Naive thymus-derived CD8-positive, alpha-beta T cell (primary cell): ENCODE results near the gene CARD10. TPM values are rescaled to one million over a fixed set of nuclear protein-coding genes. Genes with fewer than 3 reads are reported as not detected.
A peak's percentile ranks its signal among the peaks of the same experiment; 100 is the strongest.
"Not testable (repeated sequence)": the region's sequence is repeated elsewhere in the genome, so short reads cannot be mapped to it uniquely, and the experiment has no call there.

Experiments
- ATAC-seq, 2 donors: fragments of 150-1000 bp; cut with Tn5 transposase in 1 of 2; sonication (Bioruptor Pico), chemical (Tn5 transposase) in 1 of 2; 1 replicate in 1 of 2; 2 replicates in 1 of 2; pipeline ENCODE4 v1.10.0; 2021; ENCODE audit warnings: mild to moderate bottlenecking in 2 of 2, moderate library complexity in 2 of 2
- POLR2A ChIA-PET: fragments of 350-600 bp; sonication (Branson Sonifier 250); formaldehyde crosslinking; loops from one replicate; lab custom pipeline; 2021; ENCODE audit warnings: antibody characterized with exemption; lab: Charles Lee
- DNase-seq, 10 donors: peaks; one replicate each; pipeline versions ENCODE4 v3.0.0 to v3.0.0-alpha.2; 2020 to 2022
- H3K27ac Mint-ChIP-seq, 10 donors: one replicate each; pipeline ENCODE4 v1.8.0; 2020 to 2022; ENCODE audit warnings: mild to moderate bottlenecking in 10 of 10, mixed read lengths in 10 of 10, moderate library complexity in 4 of 10, inconsistent platforms in 1 of 10
- H3K27me3 Mint-ChIP-seq, 5 donors: one replicate each; pipeline ENCODE4 v1.8.0; 2021 to 2022; ENCODE audit warnings: mixed read lengths in 5 of 5
- H3K36me3 Mint-ChIP-seq, 3 donors: one replicate each; pipeline ENCODE4 v1.8.0; 2020 to 2022; ENCODE audit warnings: mixed read lengths in 3 of 3, mild to moderate bottlenecking in 2 of 3, inconsistent platforms in 1 of 3
- H3K4me1 Mint-ChIP-seq, 4 donors: one replicate each; pipeline ENCODE4 v1.8.0; 2021 to 2022; ENCODE audit warnings: mixed read lengths in 4 of 4
- H3K4me3 Mint-ChIP-seq, 10 donors: one replicate each; pipeline ENCODE4 v1.8.0; 2020 to 2022; ENCODE audit warnings: mild to moderate bottlenecking in 10 of 10, mixed read lengths in 10 of 10, moderate library complexity in 6 of 10, inconsistent platforms in 1 of 10
- H3K9me3 Mint-ChIP-seq, 9 donors: one replicate each; pipeline ENCODE4 v1.8.0; 2020 to 2022; ENCODE audit warnings: mixed read lengths in 9 of 9, mild to moderate bottlenecking in 3 of 9, inconsistent platforms in 1 of 9, moderate library complexity in 1 of 9
- polyA plus RNA-seq, 3 donors: library from polyadenylated mRNA; unstranded; fragments of 300-500 nt; fragmentation: Illumina TruSeq; gene quantifications; one replicate each; pipeline ENCODE4 v1.2.3, GENCODE V29; 2021
- total RNA-seq, 8 experiments: library from RNA in 2 of 8; stranded (reverse) in 2 of 8; gene quantifications; one replicate each; pipeline ENCODE4 v1.2.3 and lab custom pipeline; 2021 to 2026

Gene CARD10
- total and polyA plus RNA-seq, 5 experiments from 2014 or later: 0.22 to 1.4 (median 1.2) TPM; not detected in 2

GRCh38 chr22:37534445-37534844 lies 15.2 kb upstream of the CARD10 start:
- peak overlapping the region in 2 of 10 donors; percentile 13 for H3K27ac Mint-ChIP-seq
- POLR2A ChIA-PET: no interaction called here
- ATAC-seq (no peak), DNase-seq (peak in 1 of 10 donors; percentile 14)
- H3K9me3 Mint-ChIP-seq: no peaks in the 10 kb centered on the region
- no peaks in the 10 kb centered on the region for H3K36me3 Mint-ChIP-seq
- peaks cover 4 to 10% (median 6%) of the 10 kb centered on the region in 5 donors for H3K27me3 Mint-ChIP-seq
- H3K4me3 Mint-ChIP-seq: no peak overlapping the region
- peaks cover 14 to 30% (median 22%) of the 10 kb centered on the region in 4 donors for H3K4me1 Mint-ChIP-seq

DNA sequence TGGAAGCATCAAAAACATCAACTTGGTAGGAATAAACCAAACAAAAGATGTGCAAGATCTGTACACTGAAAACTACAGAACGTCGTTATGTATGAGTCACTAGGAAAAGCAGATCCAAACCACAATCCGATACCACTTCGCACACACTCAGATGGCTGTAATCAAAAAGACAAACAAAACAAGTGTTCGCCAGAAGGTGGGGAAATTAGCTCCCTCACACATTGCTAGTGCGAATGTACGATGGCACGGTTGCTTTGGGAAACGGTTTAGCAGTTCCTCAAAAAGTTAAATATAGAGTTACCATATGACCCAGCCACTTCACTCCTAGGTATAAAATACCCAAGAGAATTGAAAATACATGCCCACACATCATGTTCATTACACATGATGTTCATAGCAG lies 14.8 kb upstream of the CARD10 start:
- Mint-ChIP-seq H3K4me3 (no peak overlapping the region), H3K27ac (no peak overlapping the region), H3K27me3 (peaks cover 3 to 8% (median 4%) of the 10 kb centered on the region in 5 donors), H3K4me1 (peaks cover 14 to 27% (median 20%) of the 10 kb centered on the region in 4 donors), H3K9me3 (no peaks in the 10 kb centered on the region), H3K36me3 (no peaks in the 10 kb centered on the region)
- ATAC-seq (peak in 1 of 2 donors; percentile 13), DNase-seq (no peak)
- POLR2A ChIA-PET: no interaction called here

DNA sequence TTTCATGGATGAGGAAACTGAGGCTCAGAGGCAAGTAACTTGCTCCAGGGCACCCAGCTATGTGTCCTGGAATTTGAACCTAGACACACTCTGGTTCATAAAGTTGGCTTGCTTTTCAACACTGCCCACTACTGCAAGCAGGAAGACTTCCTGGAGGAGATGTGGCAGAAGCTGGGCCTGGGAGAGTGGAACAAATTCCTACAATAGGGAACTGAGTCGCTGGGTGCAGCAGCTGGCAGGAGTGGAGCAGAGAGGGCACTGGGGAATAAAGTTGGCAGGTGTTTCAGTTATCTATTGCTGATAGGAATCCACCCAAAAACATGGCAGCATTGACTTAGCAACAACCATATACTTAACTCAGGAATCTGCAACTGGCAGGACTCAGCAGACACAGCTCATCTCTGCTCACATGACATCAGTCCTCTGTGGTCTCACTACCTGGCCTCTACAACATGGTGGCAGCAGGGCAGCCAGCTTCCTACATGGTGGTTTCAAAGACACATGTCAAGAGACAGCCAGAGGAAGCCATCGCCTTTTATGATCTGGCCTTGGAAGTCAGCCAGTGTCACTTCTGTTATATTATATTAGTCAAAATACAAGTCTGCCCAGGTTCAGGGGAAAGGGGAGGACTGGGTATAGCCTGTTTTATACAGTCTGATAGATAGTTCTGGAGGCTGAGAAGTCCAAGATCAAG lies 10.6 kb upstream of the CARD10 start:
- ATAC-seq: peak; percentile 35 to 61

DNA sequence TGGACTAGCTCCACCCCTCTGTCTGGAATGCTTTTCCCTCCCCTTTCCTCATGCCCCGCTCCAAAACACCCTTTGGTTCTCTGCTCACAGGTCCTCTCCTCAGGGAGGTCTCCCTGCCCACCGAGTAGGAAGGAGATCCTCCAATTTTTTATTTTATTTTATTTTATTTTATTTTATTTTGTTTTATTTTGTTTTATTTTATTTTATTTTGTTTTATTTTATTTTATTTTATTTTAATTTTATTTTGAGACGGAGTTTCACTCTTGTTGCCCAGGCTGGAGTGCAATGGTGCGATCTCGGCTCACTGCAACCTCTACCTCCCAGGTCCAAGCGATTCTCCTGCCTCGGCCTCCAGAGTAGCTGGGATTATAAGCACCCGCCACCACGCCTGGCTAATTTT lies 8.7 kb upstream of the CARD10 start:
- peaks cover 5 to 10% (median 8%) of the 10 kb centered on the region in 5 donors for H3K27me3 Mint-ChIP-seq
- H3K9me3 Mint-ChIP-seq: not testable (repeated sequence)
- POLR2A ChIA-PET: interaction anchor here (1.1 kb wide), 1 partner anchor 22 kb away, joined by 3 read pairs; no protein-coding TSS in a partner anchor

More for the DNA sequence above, 10.6 kb upstream of the CARD10 start:
- H3K4me3 Mint-ChIP-seq: no peak overlapping the region
- H3K36me3 Mint-ChIP-seq: no peaks in the 10 kb centered on the region
- POLR2A ChIA-PET: no interaction called here
- peak overlapping the region in 1 of 10 donors; percentile 12 for H3K27ac Mint-ChIP-seq
- H3K4me1 Mint-ChIP-seq: peaks cover 6 to 13% (median 10%) of the 10 kb centered on the region in 4 donors
- H3K27me3 Mint-ChIP-seq: peaks cover 0 to 7% (median 0%) of the 10 kb centered on the region in 5 donors
- peak in 1 of 10 donors; percentile 7 for DNase-seq
- no peaks in the 10 kb centered on the region for H3K9me3 Mint-ChIP-seq

DNA sequence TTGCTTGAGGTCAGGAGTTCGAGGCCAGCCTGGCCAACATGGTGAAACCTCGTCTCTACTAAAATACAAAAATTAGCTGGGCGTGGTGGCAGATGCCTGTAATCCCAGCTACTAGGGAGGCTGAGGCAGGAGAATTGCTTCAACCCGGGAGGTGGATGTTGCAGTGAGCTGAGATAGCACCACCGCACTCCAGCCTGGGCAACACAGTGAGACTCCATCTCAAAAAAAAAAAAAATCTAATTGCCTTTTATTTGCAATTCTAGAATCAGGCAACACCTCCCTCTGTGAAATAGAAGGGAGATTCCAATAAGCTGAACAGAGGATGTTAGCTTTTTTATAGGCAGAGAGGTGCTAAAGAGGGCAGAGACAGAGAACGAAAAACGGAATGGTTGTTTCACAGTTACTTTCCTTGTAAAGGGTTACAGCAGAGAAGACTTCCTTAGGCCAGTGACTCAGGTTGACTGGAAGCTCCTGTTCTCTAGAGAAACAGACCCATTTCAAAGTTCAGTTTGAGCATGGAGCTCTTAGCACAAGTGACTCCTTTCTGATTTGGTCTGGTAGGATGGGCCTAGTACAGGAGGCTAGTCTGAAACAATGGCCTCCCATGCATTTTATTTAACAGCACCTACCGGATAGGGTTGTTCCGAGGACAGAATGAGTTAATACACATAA lies 8.0 kb upstream of the CARD10 start:
- H3K27ac Mint-ChIP-seq, POLR2A ChIA-PET, H3K4me3 Mint-ChIP-seq, ATAC-seq, DNase-seq, H3K36me3 Mint-ChIP-seq, H3K4me1 Mint-ChIP-seq, H3K9me3 Mint-ChIP-seq: not testable (repeated sequence)
- H3K27me3 Mint-ChIP-seq: peaks cover 8 to 18% (median 15%) of the 10 kb centered on the region in 5 donors

More for the DNA sequence above, 8.7 kb upstream of the CARD10 start:
- H3K36me3 Mint-ChIP-seq, H3K4me3 Mint-ChIP-seq, ATAC-seq, DNase-seq, H3K27ac Mint-ChIP-seq, H3K4me1 Mint-ChIP-seq: not testable (repeated sequence)

- ATAC-seq: no peak
- Mint-ChIP-seq H3K4me3 (no peak overlapping the region), H3K4me1 (peaks cover 6 to 10% (median 8%) of the 10 kb centered on the region in 4 donors)
Measured at GRCh38 chr22:37526376-37526775, 7.2 kb upstream of the CARD10 start.

DNA sequence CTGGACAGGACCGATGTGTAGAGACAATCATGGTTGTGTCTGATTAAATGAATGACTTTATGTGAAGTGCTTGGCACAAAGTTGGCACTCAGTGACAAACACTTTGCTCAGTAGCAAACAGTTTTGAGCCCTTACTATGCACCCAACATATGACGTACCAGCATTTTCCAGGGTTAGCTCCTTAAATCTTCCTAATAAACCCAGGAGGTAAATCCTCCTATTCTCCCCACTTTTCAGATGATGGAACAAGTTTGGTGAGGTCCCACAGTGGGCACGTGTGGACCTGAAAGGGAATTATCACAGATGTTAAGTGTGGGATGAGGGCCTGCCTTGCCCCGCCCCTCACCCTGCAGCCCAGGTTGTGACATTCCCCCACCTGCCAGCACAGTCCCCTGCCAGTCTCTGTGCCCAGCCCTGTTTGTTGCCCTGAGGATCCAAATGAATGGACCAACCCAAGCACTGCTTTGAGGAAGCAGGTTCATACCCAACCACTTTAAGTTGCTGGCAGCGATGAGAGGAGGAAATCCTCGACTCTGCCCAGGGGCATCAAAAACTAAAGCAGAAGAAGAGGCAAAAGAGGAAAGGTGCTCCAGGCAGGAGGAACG lies 6.6 kb upstream of the CARD10 start:
- no peaks in the 10 kb centered on the region for H3K9me3 Mint-ChIP-seq
- peaks cover 6 to 10% (median 8%) of the 10 kb centered on the region in 4 donors for H3K4me1 Mint-ChIP-seq
- no peak overlapping the region for H3K27ac Mint-ChIP-seq
- DNase-seq: no peak
- no peaks in the 10 kb centered on the region for H3K36me3 Mint-ChIP-seq
- no peak for ATAC-seq
- POLR2A ChIA-PET: no interaction called here
- no peak overlapping the region for H3K4me3 Mint-ChIP-seq
- peaks cover 12 to 31% (median 20%) of the 10 kb centered on the region in 5 donors for H3K27me3 Mint-ChIP-seq

More at GRCh38 chr22:37526376-37526775, 7.2 kb upstream of the CARD10 start:
- H3K27me3 Mint-ChIP-seq: peaks cover 9 to 26% (median 17%) of the 10 kb centered on the region in 5 donors
- DNase-seq: no peak
- no peaks in the 10 kb centered on the region for H3K9me3 Mint-ChIP-seq
- POLR2A ChIA-PET: no interaction called here
- no peaks in the 10 kb centered on the region for H3K36me3 Mint-ChIP-seq
- no peak overlapping the region for H3K27ac Mint-ChIP-seq

- Mint-ChIP-seq H3K36me3 (no peaks in the 10 kb centered on the region), H3K4me1 (peaks cover 6 to 10% (median 8%) of the 10 kb centered on the region in 4 donors), H3K4me3 (no peak overlapping the region), H3K9me3 (no peaks in the 10 kb centered on the region), H3K27me3 (peaks cover 14 to 32% (median 21%) of the 10 kb centered on the region in 5 donors), H3K27ac (no peak overlapping the region)
- DNase-seq: no peak
- ATAC-seq: no peak
- POLR2A ChIA-PET: no interaction called here
Measured at GRCh38 chr22:37525073-37525745, 6.0 kb upstream of the CARD10 start.

GRCh38 chr22:37522482-37522881 lies 3.3 kb upstream of the CARD10 start:
- H3K36me3 Mint-ChIP-seq: no peaks in the 10 kb centered on the region
- peak overlapping the region in 1 of 10 donors; percentile 34 for H3K27ac Mint-ChIP-seq
- H3K4me1 Mint-ChIP-seq: peaks cover 6 to 13% (median 6%) of the 10 kb centered on the region in 4 donors
- H3K9me3 Mint-ChIP-seq: no peaks in the 10 kb centered on the region
- DNase-seq (no peak), ATAC-seq (no peak)
- no peak overlapping the region for H3K4me3 Mint-ChIP-seq
- POLR2A ChIA-PET: no interaction called here
- peaks cover 17 to 41% (median 29%) of the 10 kb centered on the region in 5 donors for H3K27me3 Mint-ChIP-seq

DNA sequence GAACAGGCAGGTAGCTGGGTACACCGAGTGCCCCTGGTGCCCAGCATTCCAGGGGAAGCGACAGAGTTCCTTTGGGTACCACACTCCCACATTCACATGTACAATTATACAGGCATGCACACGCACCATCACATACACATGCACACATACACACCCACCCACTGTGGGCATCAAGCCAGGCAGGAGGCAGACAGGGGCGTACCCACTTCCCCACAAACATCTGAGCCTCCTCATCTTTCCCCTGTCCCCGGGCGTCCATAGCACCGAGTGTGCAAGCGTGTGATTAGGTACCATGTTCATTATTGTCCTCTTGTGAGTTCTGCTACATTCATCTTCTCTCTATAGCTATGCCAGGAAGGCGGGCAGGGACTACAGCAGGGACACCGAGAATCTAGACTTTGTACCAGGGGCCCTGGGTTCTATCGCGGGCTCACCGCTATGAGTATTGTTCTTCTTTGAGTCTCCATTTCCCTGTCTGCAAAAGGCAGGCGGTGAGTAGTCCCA lies 2.1 kb upstream of the CARD10 start:
- peaks cover 6 to 13% (median 6%) of the 10 kb centered on the region in 4 donors for H3K4me1 Mint-ChIP-seq
- no peak for DNase-seq
- H3K27me3 Mint-ChIP-seq: peaks cover 17 to 41% (median 29%) of the 10 kb centered on the region in 5 donors
- H3K36me3 Mint-ChIP-seq: no peaks in the 10 kb centered on the region
- POLR2A ChIA-PET: interaction anchor here (0.7 kb wide), 1 partner anchor 53 kb away, joined by 5 read pairs; no protein-coding TSS in a partner anchor
- no peaks in the 10 kb centered on the region for H3K9me3 Mint-ChIP-seq
- no peak for ATAC-seq
- H3K27ac Mint-ChIP-seq: no peak overlapping the region
- peak overlapping the region in 6 of 10 donors; percentile 9 to 65 (median 37) for H3K4me3 Mint-ChIP-seq

DNA sequence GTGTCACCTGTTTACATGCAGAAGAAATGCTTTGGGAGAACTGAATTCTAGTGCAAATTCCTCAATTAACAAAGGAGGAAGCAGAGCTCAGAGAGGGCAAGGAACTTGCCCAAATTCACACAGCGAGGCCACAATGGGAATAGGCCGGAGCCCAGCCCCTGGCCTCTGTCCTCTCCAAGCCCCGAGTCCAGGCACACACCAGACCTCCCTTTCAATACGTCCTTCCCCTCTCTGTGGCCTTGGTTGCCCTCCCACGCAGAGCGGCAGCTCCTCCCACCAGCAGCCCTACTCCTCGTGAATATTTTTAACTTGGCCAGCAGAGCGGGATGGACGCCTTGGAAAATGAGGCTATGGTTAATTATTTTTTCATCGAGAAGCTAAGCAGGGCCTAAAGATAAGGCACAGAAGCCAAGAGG lies 1.6 kb upstream of the CARD10 start:
- no peak for ATAC-seq
- Mint-ChIP-seq H3K9me3 (no peaks in the 10 kb centered on the region), H3K4me3 (peak overlapping the region in 6 of 10 donors; percentile 34 to 54 (median 40)), H3K27me3 (peaks cover 17 to 41% (median 28%) of the 10 kb centered on the region in 5 donors), H3K4me1 (peaks cover 6 to 13% (median 6%) of the 10 kb centered on the region in 4 donors), H3K27ac (no peak overlapping the region), H3K36me3 (no peaks in the 10 kb centered on the region)
- no peak for DNase-seq
- POLR2A ChIA-PET: interaction anchor here (0.7 kb wide), 1 partner anchor 53 kb away, joined by 5 read pairs; no protein-coding TSS in a partner anchor
